ENCODE measurements around the gene TRPV3. TPM values are rescaled to one million over a fixed set of nuclear protein-coding genes. Genes with fewer than 3 reads are reported as not detected.

TRPV3 gene
- total RNA-seq, result 1 to 10 TPM in 1 of 2 donors, under 1 TPM in 1; 0.49 to 2.0 TPM
- under 1 TPM in 1 of 2 donors, not detected in 1; 0.75 TPM for polyA plus RNA-seq
- long read RNA-seq, donor 1, result 0 reads
- long read RNA-seq, donor 2, partial matches to known transcripts, result 0 of 1 reads
- long read RNA-seq, donor 2, other reads (novel, unspliced or antisense), result 1 of 1 reads

- peak in 1 of 2 donors; percentile 65 for DNase-seq
These were observed at the start of gene TRPV3 for GRCh38 chr17:3557768-3558583. TSS of gene TRPV3 (minus strand) at chr17:3557812. CDS start at chr17:3554850, 2,962 bp downstream.

DNA sequence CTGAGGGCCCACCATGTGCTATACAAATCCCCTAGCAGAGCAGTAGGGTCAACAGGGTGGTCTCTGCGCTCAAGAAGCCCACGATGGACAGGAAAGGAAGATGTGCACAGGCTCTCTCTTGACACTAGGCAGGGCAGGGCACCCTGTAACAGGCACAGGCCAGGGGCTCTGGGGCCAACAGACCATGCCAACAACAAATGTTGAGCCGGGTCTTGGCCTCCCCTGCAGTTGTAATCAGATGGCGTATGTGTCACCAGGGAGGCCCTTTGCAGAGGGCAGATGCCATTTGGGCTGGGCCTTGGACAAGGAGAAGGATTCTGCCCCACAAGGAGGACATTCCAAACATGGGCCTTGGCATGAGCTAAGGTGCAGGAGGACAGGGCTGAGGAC, 46.3 kb upstream of the TRPV3 start:
- Histone ChIP-seq H3K4me3 (ENCODE audit: low read length in 2 of 2) (no peak overlapping the region), H3K9me3 (ENCODE audit: control insufficient read depth, low read length) (no peaks in the 10 kb centered on the region), H3K27me3 (ENCODE audit: control insufficient read depth in 1 of 2, insufficient read depth in 2 of 2, low read length in 1 of 2) (no peaks in the 10 kb centered on the region), H3K36me3 (ENCODE audit: control insufficient read depth in 1 of 2, insufficient read depth in 2 of 2, low read length in 1 of 2) (no peaks in the 10 kb centered on the region), H3K27ac (ENCODE audit: low read depth in 1 of 2, low read length in 2 of 2) (no peak overlapping the region), H3K4me1 (ENCODE audit: control insufficient read depth in 1 of 2, insufficient read depth in 2 of 2, low read length in 2 of 2) (no peaks in the 10 kb centered on the region)
- ATAC-seq (ENCODE audit: low FRiP score), result no peak
- no peak for DNase-seq
- intact Hi-C loops (cut with DNase I), result no loop called here
- 84 to 87% methylated on average over 4 of the region's 4 CpGs for WGBS, 2 donors

More at GRCh38 chr17:3557768-3558583, at the start of gene TRPV3:
- 75 to 79% methylated on average over 23 of the region's 23 CpGs for WGBS, 2 donors
- no peaks in the 10 kb centered on the region for H3K27me3 ChIP-seq (ENCODE audit: control insufficient read depth in 1 of 2, insufficient read depth in 2 of 2, low read length in 1 of 2)
- ATAC-seq (ENCODE audit: low FRiP score), result no peak
- H3K9me3 ChIP-seq (ENCODE audit: control insufficient read depth, low read length), result no peaks in the 10 kb centered on the region
- H3K36me3 ChIP-seq (ENCODE audit: control insufficient read depth in 1 of 2, insufficient read depth in 2 of 2, low read length in 1 of 2), result no peaks in the 10 kb centered on the region
- H3K4me3 ChIP-seq (ENCODE audit: low read length in 2 of 2), result no peak within 1 kb of the TSS
- intact Hi-C loops (cut with DNase I), result no loop called here
- H3K4me1 ChIP-seq (ENCODE audit: control insufficient read depth in 1 of 2, insufficient read depth in 2 of 2, low read length in 2 of 2), result no peaks in the 10 kb centered on the region
- no peak within 1 kb of the TSS for H3K27ac ChIP-seq (ENCODE audit: low read depth in 1 of 2, low read length in 2 of 2)

GRCh38 chr17:3603119-3603869, 45.7 kb upstream of the TRPV3 start:
- Histone ChIP-seq H3K9me3 (ENCODE audit: control insufficient read depth, low read length) (no peaks in the 10 kb centered on the region), H3K36me3 (ENCODE audit: control insufficient read depth in 1 of 2, insufficient read depth in 2 of 2, low read length in 1 of 2) (no peaks in the 10 kb centered on the region), H3K27ac (ENCODE audit: low read depth in 1 of 2, low read length in 2 of 2) (no peak overlapping the region), H3K4me1 (ENCODE audit: control insufficient read depth in 1 of 2, insufficient read depth in 2 of 2, low read length in 2 of 2) (no peaks in the 10 kb centered on the region), H3K4me3 (ENCODE audit: low read length in 2 of 2) (no peak overlapping the region), H3K27me3 (ENCODE audit: control insufficient read depth in 1 of 2, insufficient read depth in 2 of 2, low read length in 1 of 2) (no peaks in the 10 kb centered on the region)
- intact Hi-C loops (cut with DNase I), result no loop called here
- ATAC-seq (ENCODE audit: low FRiP score), result no peak
- peak in 1 of 2 donors; percentile 37 for DNase-seq
- 91 to 94% methylated on average over 17 of the region's 17 CpGs for WGBS, 2 donors

GRCh38 chr17:3602499-3602898, 44.9 kb upstream of the TRPV3 start:
- no peak for ATAC-seq (ENCODE audit: low FRiP score)
- Histone ChIP-seq H3K4me1 (ENCODE audit: control insufficient read depth in 1 of 2, insufficient read depth in 2 of 2, low read length in 2 of 2) (no peaks in the 10 kb centered on the region), H3K9me3 (ENCODE audit: control insufficient read depth, low read length) (no peaks in the 10 kb centered on the region), H3K27ac (ENCODE audit: low read depth in 1 of 2, low read length in 2 of 2) (no peak overlapping the region), H3K36me3 (ENCODE audit: control insufficient read depth in 1 of 2, insufficient read depth in 2 of 2, low read length in 1 of 2) (no peaks in the 10 kb centered on the region), H3K27me3 (ENCODE audit: control insufficient read depth in 1 of 2, insufficient read depth in 2 of 2, low read length in 1 of 2) (no peaks in the 10 kb centered on the region), H3K4me3 (ENCODE audit: low read length in 2 of 2) (no peak overlapping the region)
- intact Hi-C loops (cut with DNase I), result no loop called here
- 67 to 74% methylated on average over 16 of the region's 16 CpGs for WGBS, 2 donors
- DNase-seq, result peak in 1 of 2 donors; percentile 44

- intact Hi-C loops (cut with DNase I), result no loop called here
- no peaks in the 10 kb centered on the region for H3K27me3 ChIP-seq (ENCODE audit: control insufficient read depth in 1 of 2, insufficient read depth in 2 of 2, low read length in 1 of 2)
- DNase-seq (no peak), ATAC-seq (ENCODE audit: low FRiP score) (no peak)
- no peak overlapping the region for H3K27ac ChIP-seq (ENCODE audit: low read depth in 1 of 2, low read length in 2 of 2)
- 90 to 92% methylated on average over 15 of the region's 15 CpGs for WGBS, 2 donors
- H3K9me3 ChIP-seq (ENCODE audit: control insufficient read depth, low read length), result no peaks in the 10 kb centered on the region
- no peak overlapping the region for H3K4me3 ChIP-seq (ENCODE audit: low read length in 2 of 2)
- H3K4me1 ChIP-seq (ENCODE audit: control insufficient read depth in 1 of 2, insufficient read depth in 2 of 2, low read length in 2 of 2), result no peaks in the 10 kb centered on the region
- H3K36me3 ChIP-seq (ENCODE audit: control insufficient read depth in 1 of 2, insufficient read depth in 2 of 2, low read length in 1 of 2), result no peaks in the 10 kb centered on the region
These were observed 43.1 kb upstream of the TRPV3 start for GRCh38 chr17:3600529-3601205.

DNA sequence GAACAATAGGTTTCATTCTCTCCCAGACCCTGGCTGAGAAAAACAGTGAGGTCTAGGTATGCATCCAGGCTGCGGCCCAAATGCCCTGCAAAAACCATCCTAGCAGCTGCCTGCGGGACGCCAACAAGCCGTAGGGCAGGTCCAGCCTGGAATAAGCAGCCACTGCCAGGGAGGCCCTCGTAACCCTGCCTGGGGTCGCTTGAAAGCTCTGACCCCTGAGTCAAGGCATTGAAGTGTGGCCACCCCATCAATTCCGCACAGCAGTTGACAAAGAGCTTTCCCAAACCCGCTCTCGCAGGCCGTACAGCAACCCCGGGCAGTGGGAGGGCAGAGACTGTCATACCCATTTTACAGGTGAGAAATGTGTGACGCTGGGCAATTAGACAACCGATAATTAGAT, 40.5 kb upstream of the TRPV3 start:
- DNase-seq, result no peak
- Histone ChIP-seq H3K9me3 (ENCODE audit: control insufficient read depth, low read length) (no peaks in the 10 kb centered on the region), H3K27me3 (ENCODE audit: control insufficient read depth in 1 of 2, insufficient read depth in 2 of 2, low read length in 1 of 2) (no peaks in the 10 kb centered on the region), H3K27ac (ENCODE audit: low read depth in 1 of 2, low read length in 2 of 2) (no peak overlapping the region), H3K4me1 (ENCODE audit: control insufficient read depth in 1 of 2, insufficient read depth in 2 of 2, low read length in 2 of 2) (no peaks in the 10 kb centered on the region), H3K36me3 (ENCODE audit: control insufficient read depth in 1 of 2, insufficient read depth in 2 of 2, low read length in 1 of 2) (no peaks in the 10 kb centered on the region), H3K4me3 (ENCODE audit: low read length in 2 of 2) (no peak overlapping the region)
- ATAC-seq (ENCODE audit: low FRiP score), result no peak
- intact Hi-C loops (cut with DNase I), result no loop called here
- WGBS, 2 donors, result 84 to 86% methylated on average over 13 of the region's 13 CpGs

GRCh38 chr17:3596804-3597464, 39.3 kb upstream of the TRPV3 start:
- ATAC-seq (ENCODE audit: low FRiP score), result no peak
- Histone ChIP-seq H3K4me3 (ENCODE audit: low read length in 2 of 2) (no peak overlapping the region), H3K27ac (ENCODE audit: low read depth in 1 of 2, low read length in 2 of 2) (no peak overlapping the region), H3K36me3 (ENCODE audit: control insufficient read depth in 1 of 2, insufficient read depth in 2 of 2, low read length in 1 of 2) (no peaks in the 10 kb centered on the region), H3K4me1 (ENCODE audit: control insufficient read depth in 1 of 2, insufficient read depth in 2 of 2, low read length in 2 of 2) (no peaks in the 10 kb centered on the region), H3K27me3 (ENCODE audit: control insufficient read depth in 1 of 2, insufficient read depth in 2 of 2, low read length in 1 of 2) (no peaks in the 10 kb centered on the region), H3K9me3 (ENCODE audit: control insufficient read depth, low read length) (no peaks in the 10 kb centered on the region)
- intact Hi-C loops (cut with DNase I), result no loop called here
- WGBS, 2 donors, result 72 to 84% methylated on average over 27 of the region's 27 CpGs
- DNase-seq, result no peak

DNA sequence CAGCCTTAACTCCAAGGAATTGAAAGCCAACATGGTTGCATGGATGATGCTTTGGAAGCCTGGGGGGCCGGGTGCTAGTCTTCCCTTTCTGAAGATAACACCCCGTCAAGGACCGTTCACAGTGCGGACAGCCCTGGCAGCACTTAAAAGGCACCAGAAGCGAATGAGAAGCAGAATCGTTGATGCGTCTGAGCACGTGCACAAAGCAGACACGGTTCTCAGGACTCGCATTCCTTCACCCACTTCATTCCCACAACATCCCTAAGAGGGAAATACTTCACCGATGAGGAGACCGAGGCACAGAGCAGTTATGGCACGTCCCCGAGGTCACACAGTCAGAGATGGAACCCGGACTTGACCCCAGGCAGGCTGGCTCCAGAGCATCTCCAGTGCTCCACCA, 37.4 kb upstream of the TRPV3 start:
- Histone ChIP-seq H3K4me1 (ENCODE audit: control insufficient read depth in 1 of 2, insufficient read depth in 2 of 2, low read length in 2 of 2) (no peaks in the 10 kb centered on the region), H3K36me3 (ENCODE audit: control insufficient read depth in 1 of 2, insufficient read depth in 2 of 2, low read length in 1 of 2) (peaks cover 0 to under 1% of the 10 kb centered on the region in 2 donors), H3K27me3 (ENCODE audit: control insufficient read depth in 1 of 2, insufficient read depth in 2 of 2, low read length in 1 of 2) (no peaks in the 10 kb centered on the region), H3K9me3 (ENCODE audit: control insufficient read depth, low read length) (no peaks in the 10 kb centered on the region), H3K4me3 (ENCODE audit: low read length in 2 of 2) (no peak overlapping the region), H3K27ac (ENCODE audit: low read depth in 1 of 2, low read length in 2 of 2) (no peak overlapping the region)
- 88 to 89% methylated on average over 15 of the region's 15 CpGs for WGBS, 2 donors
- intact Hi-C loops (cut with DNase I), result no loop called here
- ATAC-seq (ENCODE audit: low FRiP score), result no peak
- no peak for DNase-seq
